Activated gamma-delta T cell (primary cell): ENCODE results near the gene SMAD3.

Experiments
- DNase-seq: peaks from one replicate; lab custom pipeline; 2025; lab: John Stamatoyannopoulos, UW

The SMAD3 gene

GRCh38 chr15:67036775-67037555 is 28.4 kb upstream of the SMAD3 start:
- no peak for DNase-seq

GRCh38 chr15:67037694-67038093 is 27.7 kb upstream of the SMAD3 start:
- no peak for DNase-seq

- DNase-seq, result no peak
These were observed 26.7 kb upstream of the SMAD3 start for GRCh38 chr15:67038736-67039135.

GRCh38 chr15:67039384-67040075 is 25.9 kb upstream of the SMAD3 start:
- DNase-seq, result no peak

DNA sequence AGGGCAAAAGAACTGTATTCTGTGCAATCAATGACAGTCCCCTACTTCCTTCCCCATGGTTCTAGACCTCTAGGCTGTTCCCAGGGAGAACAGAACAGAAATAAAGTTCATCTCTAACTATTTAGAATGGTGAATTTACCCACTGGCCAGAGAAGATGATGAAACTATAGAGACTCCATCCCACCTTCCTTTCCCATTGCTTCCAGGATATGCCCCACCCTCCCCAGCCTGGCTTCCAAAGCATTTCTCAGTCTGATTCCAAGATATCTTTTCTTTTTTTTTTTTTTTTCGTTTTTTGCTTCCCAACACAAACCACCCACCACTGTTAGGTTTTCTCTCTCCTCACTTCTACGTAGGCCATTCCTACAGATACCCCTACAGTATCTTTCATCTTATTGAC is 25.1 kb upstream of the SMAD3 start:
- no peak for DNase-seq

DNA sequence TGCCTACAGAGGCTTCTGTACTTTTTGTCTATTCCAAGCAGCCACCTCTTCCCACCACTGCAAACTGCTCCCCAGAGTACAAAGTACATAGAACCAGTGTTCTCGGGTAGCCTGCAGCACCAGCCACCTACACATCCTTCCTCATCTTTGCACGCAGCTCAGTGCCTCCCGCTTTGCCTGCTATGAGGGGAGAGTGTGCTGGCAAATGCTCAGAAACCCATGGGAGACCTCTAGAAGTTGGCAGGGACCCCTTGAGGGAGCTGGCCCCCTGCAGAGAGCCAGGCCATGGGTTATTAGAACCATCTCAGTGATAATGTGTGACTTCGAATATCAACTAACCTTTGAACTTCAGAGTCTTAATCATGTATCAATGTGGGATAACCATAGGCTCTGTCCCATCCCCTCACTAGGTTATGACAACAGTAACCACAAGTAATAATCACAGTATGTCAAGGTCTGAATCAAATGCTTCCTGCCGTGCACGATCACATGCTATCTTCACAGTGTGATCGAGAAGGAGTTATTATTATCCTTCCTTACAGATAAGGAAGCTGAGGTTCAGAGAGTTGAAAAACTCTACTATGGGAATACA is 22.8 kb upstream of the SMAD3 start:
- no peak for DNase-seq

DNA sequence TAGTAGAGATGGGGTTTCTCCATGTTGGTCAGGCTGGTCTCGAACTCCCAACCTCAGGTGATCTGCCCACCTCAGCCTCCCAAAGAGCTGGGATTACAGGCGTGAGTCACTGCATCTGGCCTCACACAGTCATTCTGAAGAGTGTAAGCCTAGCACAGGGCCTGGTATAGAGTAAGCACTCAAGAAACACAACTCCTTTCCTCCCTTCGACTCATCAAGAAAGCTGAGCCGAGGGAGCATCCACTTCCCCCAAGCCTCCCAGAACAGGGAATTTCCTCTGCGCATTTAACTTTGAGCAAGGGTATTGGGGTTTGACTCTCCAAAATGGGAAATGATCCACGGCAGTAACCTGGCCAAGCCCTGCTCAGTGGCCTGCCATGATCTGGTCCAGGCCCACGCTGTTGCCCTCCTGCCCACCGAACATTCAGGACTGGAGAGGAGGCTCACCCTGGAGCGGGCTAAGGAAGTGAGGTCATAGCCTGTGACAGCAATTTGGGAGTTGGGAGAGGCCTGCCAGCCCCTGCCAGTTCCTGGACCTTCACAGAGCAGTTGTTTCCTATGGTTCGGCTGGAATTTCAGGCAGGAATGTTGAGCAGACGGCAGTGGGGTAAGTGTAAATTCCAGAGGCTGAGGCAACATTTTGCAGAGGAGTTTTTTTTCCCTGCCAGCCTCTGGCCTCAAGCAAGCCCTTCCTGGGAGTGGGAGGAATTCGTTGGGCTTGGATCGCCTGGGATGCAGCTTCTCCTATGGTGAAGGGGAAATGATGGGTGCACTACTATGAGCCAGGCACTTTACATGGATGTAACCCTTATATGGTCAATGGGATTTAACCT is 21.2 kb upstream of the SMAD3 start:
- no peak for DNase-seq

GRCh38 chr15:67047149-67047661 is 18.2 kb upstream of the SMAD3 start:
- no peak for DNase-seq

DNA sequence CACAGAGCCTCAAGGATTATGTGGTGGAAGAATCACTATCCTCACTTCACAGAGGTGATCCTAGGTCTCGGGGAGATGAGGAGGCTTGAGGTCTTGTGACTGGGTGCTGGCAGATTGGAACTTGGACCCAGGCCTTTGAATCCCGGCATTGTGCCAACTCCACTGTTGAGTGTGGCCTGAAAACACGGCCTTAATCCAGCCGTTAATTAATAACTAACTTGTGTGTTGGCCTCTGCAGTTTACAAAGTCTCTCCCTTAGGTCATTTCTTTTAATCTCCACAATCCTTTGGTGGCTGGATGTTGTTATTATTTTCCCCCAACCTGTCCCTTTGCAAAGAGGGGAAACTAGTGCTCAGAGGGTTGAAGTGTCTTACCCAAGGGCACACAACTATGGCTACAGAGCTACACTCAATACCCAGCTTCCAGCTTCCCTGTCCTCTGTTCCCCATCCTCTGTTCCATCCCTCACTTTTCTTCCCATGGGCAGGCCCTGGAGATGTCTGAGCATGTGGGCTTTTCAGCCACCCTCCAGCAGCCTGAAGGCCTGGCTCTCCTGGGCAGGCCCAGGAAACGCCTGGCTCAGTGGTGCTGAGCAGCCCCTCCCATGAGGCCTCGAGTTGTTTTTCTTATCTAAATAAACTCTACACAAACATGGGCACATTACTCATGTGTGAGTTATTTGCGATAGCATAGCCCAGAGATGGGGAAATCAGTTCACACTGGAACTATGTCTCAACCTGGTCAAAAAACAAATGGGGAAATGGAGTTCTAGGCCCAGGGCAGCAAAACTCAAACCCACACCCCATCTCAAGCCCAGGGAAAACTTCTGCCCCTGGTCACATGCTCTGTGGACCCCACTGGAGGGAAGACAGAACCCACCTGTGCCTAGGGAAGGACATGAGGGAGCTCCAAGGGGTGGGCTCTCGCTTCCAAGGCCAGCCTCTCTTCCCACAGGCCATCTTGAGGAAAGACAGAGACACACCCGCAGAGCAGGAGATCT is 16.8 kb upstream of the SMAD3 start:
- DNase-seq, result no peak

GRCh38 chr15:67049351-67050044 is 15.9 kb upstream of the SMAD3 start:
- no peak for DNase-seq

GRCh38 chr15:67050062-67050461 is 15.3 kb upstream of the SMAD3 start:
- no peak for DNase-seq

- DNase-seq, result no peak
These were observed 14.8 kb upstream of the SMAD3 start for GRCh38 chr15:67050522-67051087.

- no peak for DNase-seq
These were observed 14.0 kb upstream of the SMAD3 start for GRCh38 chr15:67051088-67052045.

- no peak for DNase-seq
These were observed 10.7 kb upstream of the SMAD3 start for GRCh38 chr15:67054676-67055075.

DNA sequence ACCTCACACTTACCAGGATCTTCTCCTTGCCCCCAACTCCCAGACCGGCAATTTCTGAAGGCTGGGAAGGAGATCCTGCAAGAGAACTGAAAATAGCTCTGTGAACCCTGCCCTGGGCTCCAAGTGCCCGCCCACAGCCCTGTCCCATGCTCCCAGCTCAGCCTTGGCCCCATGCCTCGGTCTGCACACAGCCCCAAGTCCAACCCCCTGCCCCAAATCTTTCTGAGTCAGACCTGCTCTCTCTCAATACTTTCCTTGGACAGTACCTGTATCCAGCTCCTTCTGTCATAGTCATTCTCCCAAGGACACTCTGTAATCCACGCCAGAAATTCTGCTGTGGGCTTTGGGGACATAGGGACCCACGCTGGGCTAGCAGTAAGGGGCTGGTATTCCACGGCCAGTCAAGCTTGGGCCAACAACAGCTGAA is 6.3 kb upstream of the SMAD3 start:
- DNase-seq, result no peak

GRCh38 chr15:67061811-67062368 is 3.5 kb upstream of the SMAD3 start:
- DNase-seq, result no peak

GRCh38 chr15:67062369-67062985 is 2.9 kb upstream of the SMAD3 start:
- DNase-seq, result no peak
